GM12892 (cell line): ENCODE measurements around the gene FAM221A.

ENCODE experiments used
- POLR2A ChIP-seq: IDR thresholded peaks from 2 replicates; pipeline ENCODE4 v1.6.1; 2011; ENCODE audit warnings: low read depth, low read length, control low read depth
- POLR2AphosphoS5 ChIP-seq: IDR thresholded peaks from 2 replicates; pipeline ENCODE4 v1.6.1; 2011; ENCODE audit warnings: low read depth, low read length, control low read depth
- TAF1 ChIP-seq: IDR thresholded peaks from 2 replicates; pipeline ENCODE4 v1.6.1; 2011; ENCODE audit warnings: low read depth, mild to moderate bottlenecking, control low read depth, low read length, borderline replicate concordance

- no peak for TF ChIP-seq POLR2AphosphoS5
- no peak for TF ChIP-seq TAF1
- no peak for TF ChIP-seq POLR2A
Observed at GRCh38 chr7:23693224-23693623, 13.2 kb downstream of the FAM221A start.
